Activated CD4-positive, alpha-beta T cell treated with anti-CD3 and anti-CD28 coated beads, Interleukin-2, amount 10 ng/mL, durations not matched to agents 24 days and 14 days (primary cell): ENCODE measurements around the gene SLAMF1. TPM values are rescaled to one million over a fixed set of nuclear protein-coding genes. Genes with fewer than 3 reads are reported as not detected.
"Not testable (repeated sequence)": the region's sequence is repeated elsewhere in the genome, so short reads cannot be mapped to it uniquely, and the experiment has no call there.

Source experiments
- DNase-seq: peaks from one replicate; pipeline ENCODE4 v3.0.0; 2022
- H3K27ac Mint-ChIP-seq: one replicate; pipeline ENCODE4 v1.8.0; 2022; ENCODE audit warnings: mild to moderate bottlenecking, mixed read lengths
- H3K27me3 Mint-ChIP-seq: one replicate; pipeline ENCODE4 v1.8.0; 2022; ENCODE audit warnings: mixed read lengths
- H3K36me3 Mint-ChIP-seq: one replicate; pipeline ENCODE4 v1.8.0; 2022; ENCODE audit warnings: low read depth, mild to moderate bottlenecking, mixed read lengths
- H3K4me1 Mint-ChIP-seq: one replicate; pipeline ENCODE4 v1.8.0; 2021; ENCODE audit warnings: mixed read lengths
- H3K4me3 Mint-ChIP-seq: one replicate; pipeline ENCODE4 v1.8.0; 2022; ENCODE audit warnings: mild to moderate bottlenecking, moderate library complexity, mixed read lengths
- H3K9me3 Mint-ChIP-seq: one replicate; pipeline ENCODE4 v1.8.0; 2021; ENCODE audit warnings: mixed read lengths
- intact Hi-C: fragments of 100-400 bp; cut with micrococcal nuclease; formaldehyde crosslinking; loops from one replicate; pipeline ENCODE4 v1.15.1; 2023
- total RNA-seq: library from RNA; stranded (reverse); gene quantifications from 2 replicates; pipeline ENCODE4 v1.2.3, GENCODE V29; 2022

SLAMF1 gene
- total RNA-seq = 113 and 114 TPM in 2 replicates

GRCh38 chr1:160646711-160647328, at the start of gene SLAMF1:
Gene SLAMF1, minus strand, starts transcription at chr1:160647044. Its CDS starts 99 bp downstream, at chr1:160646945.
- peak within 1 kb of the TSS; percentile 98 for H3K27ac Mint-ChIP-seq
- H3K9me3 Mint-ChIP-seq = peaks cover 5% of the 10 kb centered on the region
- peaks cover 49% of the 10 kb centered on the region for H3K4me1 Mint-ChIP-seq
- no peaks in the 10 kb centered on the region for H3K27me3 Mint-ChIP-seq
- peaks cover 56% of the 10 kb centered on the region for H3K36me3 Mint-ChIP-seq
- intact Hi-C loops = loop anchor here (1.0 to 10.0 kb wide), 6 partner anchors 9 to 1632 kb away; partner anchors contain the start of gene CD48
- H3K4me3 Mint-ChIP-seq = peak within 1 kb of the TSS; percentile 98
- peak; percentile 81 for DNase-seq

- DNase-seq, H3K27me3 Mint-ChIP-seq, H3K4me3 Mint-ChIP-seq, H3K27ac Mint-ChIP-seq, intact Hi-C loops, H3K9me3 Mint-ChIP-seq: not testable (repeated sequence)
- Mint-ChIP-seq H3K36me3 (peaks cover 44% of the 10 kb centered on the region), H3K4me1 (peaks cover 64% of the 10 kb centered on the region)
Observed at GRCh38 chr1:160692390-160692789, 45.5 kb upstream of the SLAMF1 start.

- peaks cover 79% of the 10 kb centered on the region for H3K4me1 Mint-ChIP-seq
- H3K27ac Mint-ChIP-seq = peak overlapping the region; percentile 92
- H3K36me3 Mint-ChIP-seq = peaks cover 84% of the 10 kb centered on the region
- H3K4me3 Mint-ChIP-seq = peak overlapping the region; percentile 74
- DNase-seq = no peak
- peaks cover 7% of the 10 kb centered on the region for H3K9me3 Mint-ChIP-seq
- intact Hi-C loops = no loop called here
- no peaks in the 10 kb centered on the region for H3K27me3 Mint-ChIP-seq
Observed at GRCh38 chr1:160685266-160685665, 38.4 kb upstream of the SLAMF1 start.

GRCh38 chr1:160682983-160683865, 36.4 kb upstream of the SLAMF1 start:
- Mint-ChIP-seq H3K4me3 (peak overlapping the region; percentile 74), H3K36me3 (peaks cover 91% of the 10 kb centered on the region), H3K27me3 (no peaks in the 10 kb centered on the region), H3K27ac (peak overlapping the region; percentile 92), H3K9me3 (peaks cover 7% of the 10 kb centered on the region), H3K4me1 (peaks cover 77% of the 10 kb centered on the region)
- intact Hi-C loops = loop anchor here (1.0 to 5.0 kb wide), 6 partner anchors 8 to 341 kb away; partner anchors contain the start of genes CD48, COPA and NCSTN
- peak; percentile 78 for DNase-seq

- DNase-seq = no peak
- H3K9me3 Mint-ChIP-seq = peaks cover 3% of the 10 kb centered on the region
- H3K4me3 Mint-ChIP-seq = peak overlapping the region; percentile 74
- intact Hi-C loops = loop anchor here (1.0 to 5.0 kb wide), 6 partner anchors 44 to 340 kb away; partner anchors contain the start of genes COPA and NCSTN
- peak overlapping the region; percentile 77 for H3K27ac Mint-ChIP-seq
- H3K27me3 Mint-ChIP-seq = no peaks in the 10 kb centered on the region
- H3K36me3 Mint-ChIP-seq = peaks cover 91% of the 10 kb centered on the region
- peaks cover 84% of the 10 kb centered on the region for H3K4me1 Mint-ChIP-seq
Observed at GRCh38 chr1:160681891-160682140, 35.0 kb upstream of the SLAMF1 start.

GRCh38 chr1:160681066-160681890, 34.4 kb upstream of the SLAMF1 start:
- H3K27me3 Mint-ChIP-seq = no peaks in the 10 kb centered on the region
- H3K27ac Mint-ChIP-seq = peak overlapping the region; percentile 77
- H3K4me3 Mint-ChIP-seq = no peak overlapping the region
- H3K9me3 Mint-ChIP-seq = no peaks in the 10 kb centered on the region
- peaks cover 88% of the 10 kb centered on the region for H3K36me3 Mint-ChIP-seq
- peaks cover 82% of the 10 kb centered on the region for H3K4me1 Mint-ChIP-seq
- intact Hi-C loops = loop anchor here (1.0 to 5.0 kb wide), 5 partner anchors 45 to 339 kb away; partner anchors contain the start of genes COPA and NCSTN
- peak; percentile 95 for DNase-seq

GRCh38 chr1:160680399-160680798, 33.6 kb upstream of the SLAMF1 start:
- H3K9me3 Mint-ChIP-seq = no peaks in the 10 kb centered on the region
- H3K4me1 Mint-ChIP-seq = peaks cover 80% of the 10 kb centered on the region
- intact Hi-C loops = loop anchor here (2.0 to 5.0 kb wide), 3 partner anchors 150 to 338 kb away; partner anchors contain the start of genes COPA and NCSTN
- no peaks in the 10 kb centered on the region for H3K27me3 Mint-ChIP-seq
- no peak for DNase-seq
- H3K36me3 Mint-ChIP-seq = peaks cover 84% of the 10 kb centered on the region
- H3K4me3 Mint-ChIP-seq = no peak overlapping the region
- H3K27ac Mint-ChIP-seq = no peak overlapping the region

- Mint-ChIP-seq H3K4me3 (no peak overlapping the region), H3K4me1 (peaks cover 76% of the 10 kb centered on the region), H3K27ac (peak overlapping the region; percentile 52), H3K36me3 (peaks cover 79% of the 10 kb centered on the region), H3K27me3 (no peaks in the 10 kb centered on the region), H3K9me3 (no peaks in the 10 kb centered on the region)
- DNase-seq = no peak
- intact Hi-C loops = loop anchor here (2.0 to 5.0 kb wide), 3 partner anchors 151 to 338 kb away; partner anchors contain the start of genes COPA and NCSTN
Observed at GRCh38 chr1:160679893-160680292, 33.0 kb upstream of the SLAMF1 start.

GRCh38 chr1:160676869-160677597, 30.2 kb upstream of the SLAMF1 start:
- peaks cover 49% of the 10 kb centered on the region for H3K4me1 Mint-ChIP-seq
- intact Hi-C loops = no loop called here
- H3K36me3 Mint-ChIP-seq = peaks cover 51% of the 10 kb centered on the region

GRCh38 chr1:160675641-160676410, 29.0 kb upstream of the SLAMF1 start:
- H3K4me3 Mint-ChIP-seq = no peak overlapping the region

More at GRCh38 chr1:160676869-160677597, 30.2 kb upstream of the SLAMF1 start:
- Mint-ChIP-seq H3K27me3 (no peaks in the 10 kb centered on the region), H3K9me3 (no peaks in the 10 kb centered on the region), H3K4me3 (peak overlapping the region; percentile 21), H3K27ac (peak overlapping the region; percentile 68)
- DNase-seq = no peak

GRCh38 chr1:160674415-160674814, 27.6 kb upstream of the SLAMF1 start:
- H3K27ac Mint-ChIP-seq = no peak overlapping the region
- no peak for DNase-seq
- no peak overlapping the region for H3K4me3 Mint-ChIP-seq
- peaks cover 43% of the 10 kb centered on the region for H3K36me3 Mint-ChIP-seq
- H3K4me1 Mint-ChIP-seq = peaks cover 50% of the 10 kb centered on the region
- H3K9me3 Mint-ChIP-seq = peaks cover 4% of the 10 kb centered on the region
- no peaks in the 10 kb centered on the region for H3K27me3 Mint-ChIP-seq
- intact Hi-C loops = loop anchor here (5.0 kb wide), 1 partner anchor 222 kb away; no protein-coding TSS in a partner anchor

More at GRCh38 chr1:160675641-160676410, 29.0 kb upstream of the SLAMF1 start:
- peak; percentile 92 for DNase-seq
- no peaks in the 10 kb centered on the region for H3K27me3 Mint-ChIP-seq
- H3K27ac Mint-ChIP-seq = peak overlapping the region; percentile 45
- intact Hi-C loops = loop anchor here (1.0 kb wide), 1 partner anchor 7 kb away; no protein-coding TSS in a partner anchor
- no peaks in the 10 kb centered on the region for H3K9me3 Mint-ChIP-seq
- peaks cover 49% of the 10 kb centered on the region for H3K4me1 Mint-ChIP-seq
- H3K36me3 Mint-ChIP-seq = peaks cover 45% of the 10 kb centered on the region
